Measurements from ENCODE around the gene SDK2. TPM values are rescaled to one million over a fixed set of nuclear protein-coding genes. Genes with fewer than 3 reads are reported as not detected.

Gene SDK2
- total RNA-seq, 1 donor from 2014 or later, result 12.3 TPM

DNA sequence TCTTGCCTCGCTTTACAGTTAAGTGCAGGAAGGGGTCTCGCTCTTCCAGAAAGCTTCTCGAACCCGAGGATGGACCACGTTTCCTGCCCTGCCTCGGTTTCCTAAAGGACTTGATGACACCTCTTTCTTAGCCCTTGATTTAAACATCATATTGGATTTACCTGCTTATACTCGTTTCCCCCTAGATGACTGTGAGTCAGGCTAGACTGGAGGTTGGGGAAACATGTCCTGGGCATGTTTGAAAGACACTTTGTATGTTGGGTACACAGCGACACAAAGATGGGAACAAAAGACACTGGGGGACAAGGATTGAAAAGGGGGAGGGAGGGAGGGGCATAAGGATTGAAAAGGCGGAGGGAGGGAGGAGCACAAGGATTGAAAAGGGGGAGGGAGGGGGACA, 30.0 kb downstream of the SDK2 start:
- H3K27ac Mint-ChIP-seq (ENCODE audit: unreplicated experiment), result peak overlapping the region; percentile 86
- TF ChIP-seq, protein P1, sequence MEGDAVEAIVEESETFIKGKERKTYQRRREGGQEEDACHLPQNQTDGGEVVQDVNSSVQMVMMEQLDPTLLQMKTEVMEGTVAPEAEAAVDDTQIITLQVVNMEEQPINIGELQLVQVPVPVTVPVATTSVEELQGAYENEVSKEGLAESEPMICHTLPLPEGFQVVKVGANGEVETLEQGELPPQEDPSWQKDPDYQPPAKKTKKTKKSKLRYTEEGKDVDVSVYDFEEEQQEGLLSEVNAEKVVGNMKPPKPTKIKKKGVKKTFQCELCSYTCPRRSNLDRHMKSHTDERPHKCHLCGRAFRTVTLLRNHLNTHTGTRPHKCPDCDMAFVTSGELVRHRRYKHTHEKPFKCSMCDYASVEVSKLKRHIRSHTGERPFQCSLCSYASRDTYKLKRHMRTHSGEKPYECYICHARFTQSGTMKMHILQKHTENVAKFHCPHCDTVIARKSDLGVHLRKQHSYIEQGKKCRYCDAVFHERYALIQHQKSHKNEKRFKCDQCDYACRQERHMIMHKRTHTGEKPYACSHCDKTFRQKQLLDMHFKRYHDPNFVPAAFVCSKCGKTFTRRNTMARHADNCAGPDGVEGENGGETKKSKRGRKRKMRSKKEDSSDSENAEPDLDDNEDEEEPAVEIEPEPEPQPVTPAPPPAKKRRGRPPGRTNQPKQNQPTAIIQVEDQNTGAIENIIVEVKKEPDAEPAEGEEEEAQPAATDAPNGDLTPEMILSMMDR (IDR thresholded peaks at IDR 0.05; ENCODE audit: partially characterized antibody, unreplicated experiment), result no peak
- H3K27me3 Mint-ChIP-seq (ENCODE audit: unreplicated experiment), result peaks cover 6% of the 10 kb centered on the region
- no peak for DNase-seq
- H3K4me3 Mint-ChIP-seq (ENCODE audit: unreplicated experiment), result no peak overlapping the region
- peaks cover 39% of the 10 kb centered on the region for H3K4me1 Mint-ChIP-seq (ENCODE audit: low read depth, unreplicated experiment)
- peaks cover 17% of the 10 kb centered on the region for H3K9me3 Mint-ChIP-seq (ENCODE audit: unreplicated experiment)
- H3K36me3 Mint-ChIP-seq (ENCODE audit: unreplicated experiment), result peaks cover 8% of the 10 kb centered on the region

DNA sequence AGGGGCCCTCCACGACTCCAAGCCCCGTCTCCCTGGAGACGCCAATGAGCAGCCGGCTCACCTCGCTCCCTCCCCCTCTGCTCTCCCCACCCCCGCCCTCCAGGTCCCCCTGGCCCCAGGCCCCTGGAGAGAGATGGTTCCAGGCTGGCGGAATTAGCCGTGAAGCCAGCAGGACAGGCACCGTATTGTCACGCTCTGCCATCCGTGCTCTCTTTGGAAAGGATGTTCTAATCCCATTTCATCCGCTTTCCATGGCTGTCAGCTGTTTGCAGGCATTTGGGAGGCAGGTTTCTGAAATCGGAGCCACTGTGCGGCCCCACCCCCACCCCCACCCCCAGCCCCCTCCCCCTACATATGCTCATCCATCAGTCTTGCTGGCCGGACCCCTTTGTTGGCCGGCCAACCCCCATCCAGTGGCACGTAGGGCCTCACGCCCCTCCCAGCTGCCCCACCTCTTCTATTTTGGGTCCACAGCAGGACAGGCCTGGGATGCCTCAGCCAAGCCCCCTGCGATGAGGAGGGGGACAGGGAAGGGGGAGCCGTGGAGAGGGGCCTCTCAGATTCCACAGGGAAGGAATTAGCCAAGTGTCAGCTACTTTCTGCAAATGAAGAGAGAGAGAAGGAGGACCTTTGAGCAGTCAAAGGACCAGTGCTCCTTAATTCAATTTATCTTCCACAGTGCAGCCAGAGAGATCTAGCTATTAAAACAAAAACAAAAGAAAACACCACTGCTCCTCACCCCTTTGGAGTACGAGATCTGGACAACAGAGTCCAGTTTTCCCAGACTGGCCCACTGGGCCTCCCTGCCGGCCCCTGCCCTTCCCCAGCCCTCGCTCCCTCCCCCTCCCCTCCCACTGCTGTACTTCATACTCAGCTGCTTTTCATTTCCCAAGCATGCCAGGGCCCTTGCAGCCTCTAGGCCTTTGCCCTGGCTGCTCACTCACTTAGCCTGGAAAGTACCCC, 30.7 kb downstream of the SDK2 start:
- peaks cover 17% of the 10 kb centered on the region for H3K9me3 Mint-ChIP-seq (ENCODE audit: unreplicated experiment)
- peaks cover 9% of the 10 kb centered on the region for H3K27me3 Mint-ChIP-seq (ENCODE audit: unreplicated experiment)
- H3K27ac Mint-ChIP-seq (ENCODE audit: unreplicated experiment), result peak overlapping the region; percentile 86
- peak; percentile 72 for DNase-seq
- TF ChIP-seq, protein P1 (IDR thresholded peaks at IDR 0.05; ENCODE audit: partially characterized antibody, unreplicated experiment), result no peak
- H3K4me1 Mint-ChIP-seq (ENCODE audit: low read depth, unreplicated experiment), result peaks cover 44% of the 10 kb centered on the region
- peaks cover 4% of the 10 kb centered on the region for H3K36me3 Mint-ChIP-seq (ENCODE audit: unreplicated experiment)
- no peak overlapping the region for H3K4me3 Mint-ChIP-seq (ENCODE audit: unreplicated experiment)

DNA sequence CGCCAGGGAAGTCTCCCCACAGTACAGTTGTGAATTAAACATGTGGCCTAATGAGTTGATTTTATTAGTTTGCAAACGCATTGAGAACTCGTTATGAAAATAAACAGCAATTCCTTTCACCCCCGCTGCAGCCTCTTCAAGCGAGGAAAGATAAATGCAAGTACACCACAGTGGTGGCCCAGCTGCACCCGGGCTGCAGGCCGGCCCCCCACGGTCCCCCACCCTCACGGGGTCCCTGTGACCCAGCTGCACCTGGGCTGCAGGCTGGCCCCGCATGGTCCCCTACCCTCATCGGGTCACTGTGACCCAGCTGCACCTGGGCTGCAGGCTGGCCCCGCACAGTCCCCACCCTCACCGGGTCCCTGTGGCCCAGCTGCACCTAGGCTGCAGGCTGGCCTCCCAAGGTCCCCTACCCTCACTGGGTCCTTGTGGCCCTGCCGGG, 32.2 kb downstream of the SDK2 start:
- peaks cover 13% of the 10 kb centered on the region for H3K27me3 Mint-ChIP-seq (ENCODE audit: unreplicated experiment)
- no peak overlapping the region for H3K4me3 Mint-ChIP-seq (ENCODE audit: unreplicated experiment)
- H3K36me3 Mint-ChIP-seq (ENCODE audit: unreplicated experiment), result no peaks in the 10 kb centered on the region
- no peak overlapping the region for H3K27ac Mint-ChIP-seq (ENCODE audit: unreplicated experiment)
- TF ChIP-seq, protein P1 (IDR thresholded peaks at IDR 0.05; ENCODE audit: partially characterized antibody, unreplicated experiment), result no peak
- peaks cover 17% of the 10 kb centered on the region for H3K9me3 Mint-ChIP-seq (ENCODE audit: unreplicated experiment)
- DNase-seq, result no peak
- H3K4me1 Mint-ChIP-seq (ENCODE audit: low read depth, unreplicated experiment), result peaks cover 36% of the 10 kb centered on the region

DNA sequence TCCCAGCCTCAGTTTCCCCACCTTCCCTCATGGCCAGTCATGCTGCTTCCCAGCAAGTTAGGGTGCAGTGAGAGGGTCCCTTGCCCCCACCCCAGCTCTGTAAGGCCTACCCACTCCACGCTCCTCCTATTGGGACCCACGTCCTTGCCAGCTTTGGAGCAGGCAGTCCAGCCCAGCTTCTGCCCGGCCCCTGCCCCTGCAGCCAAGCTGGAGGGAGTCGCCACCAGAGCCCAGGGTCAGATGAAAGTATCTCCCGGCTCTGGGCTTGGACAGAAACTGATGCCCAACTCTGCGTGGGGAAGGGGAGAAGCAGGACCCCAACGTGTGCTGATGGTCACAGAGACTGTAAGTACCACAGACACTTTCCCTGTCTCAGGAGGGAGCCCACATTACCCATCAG, 32.6 kb downstream of the SDK2 start:
- Mint-ChIP-seq H3K4me1 (ENCODE audit: low read depth, unreplicated experiment) (peaks cover 34% of the 10 kb centered on the region), H3K9me3 (ENCODE audit: unreplicated experiment) (peaks cover 15% of the 10 kb centered on the region), H3K27ac (ENCODE audit: unreplicated experiment) (no peak overlapping the region), H3K4me3 (ENCODE audit: unreplicated experiment) (no peak overlapping the region), H3K27me3 (ENCODE audit: unreplicated experiment) (peaks cover 10% of the 10 kb centered on the region), H3K36me3 (ENCODE audit: unreplicated experiment) (no peaks in the 10 kb centered on the region)
- TF ChIP-seq, protein P1 (IDR thresholded peaks at IDR 0.05; ENCODE audit: partially characterized antibody, unreplicated experiment), result no peak
- no peak for DNase-seq

DNA sequence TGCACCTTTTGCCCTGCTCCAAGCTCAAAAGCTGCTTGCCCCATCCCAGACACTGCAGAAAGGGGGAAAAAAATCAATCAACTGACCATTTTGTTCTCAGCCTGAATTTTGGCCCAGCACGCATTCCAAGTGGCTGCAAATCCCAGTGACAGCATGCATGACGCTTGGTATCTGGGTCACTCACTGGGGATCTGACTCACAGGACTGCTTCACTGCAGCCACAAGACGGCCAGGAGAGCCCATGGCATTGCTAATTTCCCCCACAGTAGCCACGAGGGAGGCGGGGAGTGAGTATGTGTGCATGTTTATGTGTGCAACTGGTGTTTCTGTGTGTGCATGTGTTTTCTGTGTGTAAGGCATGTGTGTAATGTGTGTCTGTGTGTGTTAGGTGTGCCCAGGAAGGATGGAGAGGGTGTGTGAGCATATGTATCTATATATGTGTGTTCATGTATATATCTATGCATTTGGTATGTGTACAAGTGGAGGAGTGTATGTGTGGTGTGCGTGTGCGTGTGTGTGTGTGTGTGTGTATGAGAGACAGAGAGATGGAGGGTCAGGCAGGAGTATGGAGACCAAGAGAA, 33.8 kb downstream of the SDK2 start:
- Mint-ChIP-seq H3K9me3 (ENCODE audit: unreplicated experiment) (peaks cover 10% of the 10 kb centered on the region), H3K36me3 (ENCODE audit: unreplicated experiment) (no peaks in the 10 kb centered on the region), H3K27ac (ENCODE audit: unreplicated experiment) (no peak overlapping the region), H3K4me1 (ENCODE audit: low read depth, unreplicated experiment) (peaks cover 22% of the 10 kb centered on the region), H3K4me3 (ENCODE audit: unreplicated experiment) (no peak overlapping the region), H3K27me3 (ENCODE audit: unreplicated experiment) (peaks cover 9% of the 10 kb centered on the region)
- TF ChIP-seq, protein P1 (IDR thresholded peaks at IDR 0.05; ENCODE audit: partially characterized antibody, unreplicated experiment), result no peak
- no peak for DNase-seq

Data from glutamatergic neuron (in vitro differentiated cells).